Measurements from ENCODE around the gene ZNF536. TPM values are rescaled to one million over a fixed set of nuclear protein-coding genes. Genes with fewer than 3 reads are reported as not detected.

Gene ZNF536
- total RNA-seq, 1 experiment from 2014 or later: not detected

- no TSS peak for BruUV-seq (replicated peaks)
- no peak overlapping the region for H3K4me2 ChIP-seq
- no peaks in the 10 kb centered on the region for H3K9me3 ChIP-seq (ENCODE audit: insufficient read depth, low read depth)
- no peaks in the 10 kb centered on the region for H4K20me1 ChIP-seq (ENCODE audit: insufficient read depth)
- H3F3A ChIP-seq (ENCODE audit: insufficient read depth, low read depth): no peaks in the 10 kb centered on the region
- H3K9me2 ChIP-seq (ENCODE audit: insufficient read depth): no peaks in the 10 kb centered on the region
- no peak overlapping the region for H3K4me3 ChIP-seq
- no peaks in the 10 kb centered on the region for H3K4me1 ChIP-seq (replicated peaks; ENCODE audit: insufficient read depth)
- no peak overlapping the region for H2AFZ ChIP-seq
- no peak overlapping the region for H3K27ac ChIP-seq
- no peaks in the 10 kb centered on the region for H3K79me2 ChIP-seq (ENCODE audit: low read depth)
- peaks cover 63% of the 10 kb centered on the region for H3K27me3 ChIP-seq (ENCODE audit: insufficient read depth, low read depth)
- POLR2A ChIA-PET (ENCODE audit: unreplicated experiment): interaction anchor here (0.6 kb wide), 1 partner anchor 96 kb away, joined by 5 read pairs; no protein-coding TSS in a partner anchor
- intact Hi-C loops (cut with micrococcal nuclease; ENCODE audit: unreplicated experiment): no loop called here
- no peak for DNase-seq
- TF ChIP-seq EZH2 (IDR thresholded peaks at IDR 0.05; ENCODE audit: low read depth) (no peak), CTCF (conservative IDR thresholded peaks at IDR 0.05) (no peak)
- CTCF ChIA-PET: no interaction called here
- no peaks in the 10 kb centered on the region for H3K36me3 ChIP-seq (ENCODE audit: low read depth)
Observed at GRCh38 chr19:30512176-30513081, 140.2 kb downstream of the ZNF536 start.

- Histone ChIP-seq H3K9me2 (ENCODE audit: insufficient read depth) (no peaks in the 10 kb centered on the region), H3F3A (ENCODE audit: insufficient read depth, low read depth) (no peaks in the 10 kb centered on the region), H2AFZ (no peak overlapping the region), H3K4me1 (replicated peaks; ENCODE audit: insufficient read depth) (no peaks in the 10 kb centered on the region), H3K27me3 (ENCODE audit: insufficient read depth, low read depth) (peaks cover 63% of the 10 kb centered on the region), H3K4me3 (no peak overlapping the region), H3K36me3 (ENCODE audit: low read depth) (no peaks in the 10 kb centered on the region), H3K27ac (no peak overlapping the region), H3K79me2 (ENCODE audit: low read depth) (no peaks in the 10 kb centered on the region), H4K20me1 (ENCODE audit: insufficient read depth) (no peaks in the 10 kb centered on the region), H3K4me2 (no peak overlapping the region), H3K9me3 (ENCODE audit: insufficient read depth, low read depth) (no peaks in the 10 kb centered on the region)
- TF ChIP-seq EZH2 (IDR thresholded peaks at IDR 0.05; ENCODE audit: low read depth): no peak
- no peak for TF ChIP-seq CTCF (conservative IDR thresholded peaks at IDR 0.05)
- BruUV-seq (replicated peaks): no TSS peak
- no peak for DNase-seq
- intact Hi-C loops (cut with micrococcal nuclease; ENCODE audit: unreplicated experiment): no loop called here
- ChIA-PET CTCF (no interaction called here), POLR2A (ENCODE audit: unreplicated experiment) (no interaction called here)
Observed at GRCh38 chr19:30513082-30513411, 140.9 kb downstream of the ZNF536 start.

GRCh38 chr19:30516111-30516510 is 143.9 kb downstream of the ZNF536 start:
- H3F3A ChIP-seq (ENCODE audit: insufficient read depth, low read depth): no peaks in the 10 kb centered on the region
- TF ChIP-seq CTCF (conservative IDR thresholded peaks at IDR 0.05): no peak
- no peak for TF ChIP-seq EZH2 (IDR thresholded peaks at IDR 0.05; ENCODE audit: low read depth)
- H3K4me1 ChIP-seq (replicated peaks; ENCODE audit: insufficient read depth): no peaks in the 10 kb centered on the region
- H2AFZ ChIP-seq: no peak overlapping the region; the same call in 1 of the 2 replicates
- H3K9me2 ChIP-seq (ENCODE audit: insufficient read depth): no peaks in the 10 kb centered on the region
- no TSS peak for BruUV-seq (replicated peaks)
- no peaks in the 10 kb centered on the region for H4K20me1 ChIP-seq (ENCODE audit: insufficient read depth)
- no peak overlapping the region for H3K4me2 ChIP-seq
- ChIA-PET POLR2A (ENCODE audit: unreplicated experiment) (no interaction called here), CTCF (no interaction called here)
- intact Hi-C loops (cut with micrococcal nuclease; ENCODE audit: unreplicated experiment): no loop called here
- H3K36me3 ChIP-seq (ENCODE audit: low read depth): no peaks in the 10 kb centered on the region
- H3K9me3 ChIP-seq (ENCODE audit: insufficient read depth, low read depth): no peaks in the 10 kb centered on the region
- H3K4me3 ChIP-seq: no peak overlapping the region
- H3K27me3 ChIP-seq (ENCODE audit: insufficient read depth, low read depth): peaks cover 51% of the 10 kb centered on the region
- DNase-seq: no peak
- H3K27ac ChIP-seq: no peak overlapping the region
- no peaks in the 10 kb centered on the region for H3K79me2 ChIP-seq (ENCODE audit: low read depth)
